Tibial nerve (tissue), 3 donors: ENCODE results near the gene ZNF655.

Source experiments
- POLR2A ChIP-seq, 2 donors: fragments of 450-650 bp; IDR thresholded peaks; one replicate each; pipeline ENCODE4 v1.6.1; 2017; ENCODE audit warnings: antibody characterized with exemption in 2 of 2, mild to moderate bottlenecking in 2 of 2, moderate library complexity in 2 of 2
- TF ChIP-seq, protein P1 (sequence below), 5 experiments: fragments of 200-600 bp in 3 of 5; fragments of 450-650 bp in 2 of 5; sonication (generic) in 3 of 5; IDR thresholded peaks; one replicate each; pipeline ENCODE4 v1.5.1; 2016 to 2019; ENCODE audit warnings: antibody characterized with exemption in 5 of 5, mild to moderate bottlenecking in 3 of 5, moderate library complexity in 2 of 5

DNA sequence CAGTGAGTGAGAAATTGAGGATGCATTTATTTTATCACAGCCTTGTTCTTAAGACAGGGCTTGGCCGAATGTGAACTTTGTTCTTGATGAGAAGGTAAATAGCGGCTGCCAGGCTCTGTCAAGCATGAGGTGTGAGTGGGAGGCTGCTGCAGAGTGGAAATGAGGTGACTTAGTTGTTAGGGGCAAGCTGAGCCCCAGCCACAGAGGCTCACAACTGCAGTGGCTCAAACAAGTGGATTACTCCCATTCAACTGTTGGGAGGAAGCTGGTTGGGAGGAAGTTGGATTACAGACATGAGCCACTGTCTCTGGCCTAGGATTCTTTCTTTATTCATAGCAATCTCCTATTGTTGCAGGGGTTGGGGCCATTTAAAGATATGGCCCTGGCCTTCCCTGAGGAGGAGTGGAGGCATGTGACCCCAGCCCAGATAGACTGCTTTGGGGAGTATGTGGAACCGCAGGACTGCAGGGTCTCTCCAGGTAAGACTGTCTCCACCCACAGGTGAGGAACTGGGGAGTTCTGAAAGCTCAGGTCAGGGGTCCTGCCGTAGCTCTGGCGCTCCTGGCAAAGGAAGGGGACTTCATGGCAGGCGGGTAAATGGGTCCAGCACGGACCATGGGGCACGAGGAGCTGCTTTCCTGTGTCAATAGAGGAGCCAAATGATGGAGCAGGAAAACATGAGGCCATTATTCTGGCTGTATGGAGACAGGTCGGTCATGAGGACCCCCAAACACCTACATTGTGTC, 65.4 kb downstream of the ZNF655 start:
- no peak for TF ChIP-seq POLR2A (IDR thresholded peaks at IDR 0.05)
- TF ChIP-seq, protein P1, sequence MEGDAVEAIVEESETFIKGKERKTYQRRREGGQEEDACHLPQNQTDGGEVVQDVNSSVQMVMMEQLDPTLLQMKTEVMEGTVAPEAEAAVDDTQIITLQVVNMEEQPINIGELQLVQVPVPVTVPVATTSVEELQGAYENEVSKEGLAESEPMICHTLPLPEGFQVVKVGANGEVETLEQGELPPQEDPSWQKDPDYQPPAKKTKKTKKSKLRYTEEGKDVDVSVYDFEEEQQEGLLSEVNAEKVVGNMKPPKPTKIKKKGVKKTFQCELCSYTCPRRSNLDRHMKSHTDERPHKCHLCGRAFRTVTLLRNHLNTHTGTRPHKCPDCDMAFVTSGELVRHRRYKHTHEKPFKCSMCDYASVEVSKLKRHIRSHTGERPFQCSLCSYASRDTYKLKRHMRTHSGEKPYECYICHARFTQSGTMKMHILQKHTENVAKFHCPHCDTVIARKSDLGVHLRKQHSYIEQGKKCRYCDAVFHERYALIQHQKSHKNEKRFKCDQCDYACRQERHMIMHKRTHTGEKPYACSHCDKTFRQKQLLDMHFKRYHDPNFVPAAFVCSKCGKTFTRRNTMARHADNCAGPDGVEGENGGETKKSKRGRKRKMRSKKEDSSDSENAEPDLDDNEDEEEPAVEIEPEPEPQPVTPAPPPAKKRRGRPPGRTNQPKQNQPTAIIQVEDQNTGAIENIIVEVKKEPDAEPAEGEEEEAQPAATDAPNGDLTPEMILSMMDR (IDR thresholded peaks at IDR 0.05), result no peak
